Activated naive CD4-positive, alpha-beta T cell treated with anti-CD3 and anti-CD28 coated beads, Interleukin-2, amount 10 ng/mL, durations not matched to agents 7 days and 5 days (primary cell): ENCODE data around the gene DENND2D.

Experiments
- CTCF ChIA-PET: fragments of 350-600 bp; sonication (Branson Sonifier 250); formaldehyde crosslinking; loops from one replicate; lab custom pipeline; 2021; ENCODE audit warnings: antibody characterized with exemption; lab: Charles Lee
- DNase-seq: peaks from one replicate; pipeline ENCODE4 v3.0.0-alpha.2; 2020
- H3K27ac Mint-ChIP-seq: one replicate; pipeline ENCODE4 v1.8.0; 2021; ENCODE audit warnings: mild to moderate bottlenecking, moderate library complexity, mixed read lengths
- H3K27me3 Mint-ChIP-seq: one replicate; pipeline ENCODE4 v1.8.0; 2021; ENCODE audit warnings: mild to moderate bottlenecking, mixed read lengths
- H3K36me3 Mint-ChIP-seq: one replicate; pipeline ENCODE4 v1.8.0; 2021; ENCODE audit warnings: mixed read lengths
- H3K4me1 Mint-ChIP-seq: one replicate; pipeline ENCODE4 v1.8.0; 2021; ENCODE audit warnings: mixed read lengths
- H3K4me3 Mint-ChIP-seq: one replicate; pipeline ENCODE4 v1.8.0; 2021; ENCODE audit warnings: mild to moderate bottlenecking, moderate library complexity, mixed read lengths
- H3K9me3 Mint-ChIP-seq: one replicate; pipeline ENCODE4 v1.8.0; 2021; ENCODE audit warnings: mixed read lengths

DENND2D gene

DNA sequence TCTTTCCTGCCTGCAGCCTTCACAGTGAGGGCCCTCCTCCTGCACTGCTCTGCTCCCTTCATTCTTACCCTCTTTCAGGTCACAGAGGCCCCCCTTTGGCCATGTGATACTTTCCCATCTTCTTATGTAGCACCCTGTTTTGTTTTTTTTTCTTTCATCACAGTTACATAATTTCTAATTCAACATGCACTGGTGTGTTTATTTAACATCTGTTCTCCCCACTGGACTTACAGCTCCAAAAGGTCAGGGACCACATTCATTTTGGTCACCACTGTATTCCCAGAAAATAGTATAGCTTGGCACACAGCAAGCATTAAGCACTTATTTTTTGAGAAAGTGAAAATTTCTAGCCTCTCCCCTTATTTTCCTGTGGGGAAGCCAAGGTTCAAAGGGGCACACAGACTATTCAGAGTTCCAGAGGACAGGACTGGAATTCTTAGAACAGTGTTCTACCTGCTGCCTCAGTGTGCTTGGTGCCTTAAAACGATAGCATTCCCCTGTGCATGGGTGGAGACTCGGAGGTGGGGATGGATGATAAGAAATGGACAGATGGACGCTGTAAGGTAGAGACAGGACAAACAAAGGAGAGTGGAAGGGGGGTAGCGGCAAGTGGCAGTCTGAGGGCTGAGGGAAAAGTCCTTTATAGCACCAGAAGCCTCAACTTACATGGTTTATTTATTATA, 5.3 kb downstream of the DENND2D start:
- Mint-ChIP-seq H3K27ac (peak overlapping the region; percentile 89), H3K4me3 (peak overlapping the region; percentile 99), H3K36me3 (peaks cover 99% of the 10 kb centered on the region), H3K4me1 (peaks cover 79% of the 10 kb centered on the region), H3K9me3 (no peaks in the 10 kb centered on the region), H3K27me3 (no peaks in the 10 kb centered on the region)
- CTCF ChIA-PET: interaction anchor here (0.6 to 11.1 kb wide), 3 partner anchors 24 to 375 kb away, joined by 3 to 250 read pairs (median 5); no protein-coding TSS in a partner anchor
- no peak for DNase-seq

DNA sequence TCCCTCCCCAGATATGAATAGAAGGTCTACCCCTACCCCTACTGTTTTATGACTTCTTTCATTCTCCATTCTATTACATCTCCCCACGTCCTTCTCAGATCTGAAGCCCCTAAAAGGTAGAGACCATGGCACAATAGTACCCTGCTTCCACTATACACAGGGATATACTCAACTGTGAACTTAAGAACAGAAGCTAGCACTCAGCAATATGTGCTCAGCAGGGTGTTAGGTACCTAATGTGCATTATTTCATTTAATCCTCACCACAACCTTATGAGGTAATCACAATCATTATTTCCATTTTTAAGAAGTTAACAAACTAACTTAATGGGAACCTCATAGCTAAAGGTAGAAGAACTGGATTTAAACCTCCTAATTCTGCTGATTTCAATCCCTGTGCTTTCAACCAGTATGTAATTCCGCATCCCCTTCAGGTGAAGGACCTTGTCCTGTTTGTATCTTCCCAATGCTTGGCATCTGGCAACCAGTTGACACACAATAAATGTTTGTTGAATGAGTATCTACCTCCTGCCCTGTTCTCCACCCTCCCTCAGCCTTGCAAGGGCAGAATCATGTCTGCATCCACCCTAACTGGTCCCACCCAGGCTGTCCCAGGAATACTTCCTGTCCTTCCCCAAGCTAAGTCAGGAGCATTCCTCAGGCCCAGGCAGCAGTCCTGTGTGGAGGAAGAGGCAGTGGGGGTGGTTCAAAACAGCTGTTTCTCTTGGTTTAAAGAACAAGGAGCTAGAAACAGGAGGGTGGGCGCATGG, 6.5 kb downstream of the DENND2D start:
- no peak for DNase-seq
- Mint-ChIP-seq H3K27me3 (no peaks in the 10 kb centered on the region), H3K4me3 (peak overlapping the region; percentile 99), H3K4me1 (peaks cover 89% of the 10 kb centered on the region), H3K27ac (peak overlapping the region; percentile 89), H3K36me3 (peaks cover 100% of the 10 kb centered on the region), H3K9me3 (no peaks in the 10 kb centered on the region)
- CTCF ChIA-PET: interaction anchor here (11.1 kb wide), 1 partner anchor 25 kb away, joined by 250 read pairs; no protein-coding TSS in a partner anchor

DNA sequence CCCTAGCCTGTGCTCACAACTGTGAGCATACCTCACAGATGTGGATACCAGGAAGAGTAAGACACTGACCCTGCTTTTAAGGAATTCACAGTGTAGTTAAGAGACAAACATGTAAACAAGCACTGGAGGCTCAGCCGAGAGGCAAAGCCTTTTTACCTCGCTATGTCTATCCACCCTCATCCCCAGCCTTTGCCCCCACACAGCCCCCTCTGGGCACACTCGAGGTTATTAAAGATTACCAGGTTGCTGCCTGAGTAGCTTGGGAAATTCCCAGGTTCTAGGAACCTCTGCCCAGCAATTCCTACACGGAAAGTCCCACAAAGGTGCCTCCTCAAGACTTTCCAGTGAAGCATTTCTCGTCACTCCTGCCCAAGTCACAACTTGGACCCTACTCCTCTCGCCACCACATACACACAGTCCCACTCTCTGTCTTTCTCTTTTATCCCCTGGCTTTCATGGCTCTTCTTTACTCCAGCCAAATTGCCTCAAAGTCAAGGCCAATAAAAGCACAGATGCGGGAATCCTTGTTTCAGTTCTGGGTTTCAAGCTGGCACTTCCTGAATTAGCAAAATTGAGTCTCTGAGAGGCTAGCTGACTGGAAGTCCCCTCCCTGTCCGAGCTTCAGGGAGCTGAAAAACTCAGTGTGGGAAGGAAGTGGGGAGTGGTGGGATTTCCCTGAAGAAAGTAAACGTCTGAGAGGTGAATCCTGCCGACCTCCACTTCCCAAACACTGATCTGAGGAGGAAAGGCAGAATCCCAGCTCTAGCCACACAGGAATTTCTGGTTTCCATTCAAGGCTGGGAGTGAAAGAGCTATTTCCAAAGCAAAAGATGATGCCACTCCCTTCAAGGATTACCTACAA, 7.6 kb downstream of the DENND2D start:
- Mint-ChIP-seq H3K4me1 (peaks cover 99% of the 10 kb centered on the region), H3K36me3 (peaks cover 100% of the 10 kb centered on the region), H3K9me3 (no peaks in the 10 kb centered on the region), H3K4me3 (no peak overlapping the region), H3K27ac (peak overlapping the region; percentile 63), H3K27me3 (no peaks in the 10 kb centered on the region)
- CTCF ChIA-PET: interaction anchor here (11.1 kb wide), 1 partner anchor 26 kb away, joined by 250 read pairs; no protein-coding TSS in a partner anchor
- no peak for DNase-seq

DNA sequence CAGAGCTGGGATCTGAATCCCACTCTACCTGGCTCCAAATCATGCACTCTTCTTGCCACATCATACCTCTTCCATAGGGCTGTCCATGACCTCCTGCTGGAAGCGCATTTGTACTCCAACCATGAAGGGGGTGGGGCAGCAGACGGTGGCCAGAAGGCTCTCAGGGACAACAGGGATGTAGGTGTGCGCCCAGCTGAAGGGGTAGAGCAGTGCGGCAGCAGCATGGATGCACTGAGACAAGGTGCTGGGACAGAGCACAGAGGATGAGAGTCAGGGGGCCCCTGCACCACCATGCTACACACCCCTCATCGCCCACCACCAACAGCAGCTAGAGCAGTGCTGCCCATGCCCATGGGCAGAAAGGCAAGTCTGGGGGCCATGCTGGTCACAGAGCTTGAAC, 8.4 kb downstream of the DENND2D start:
- H3K27ac Mint-ChIP-seq: peak overlapping the region; percentile 62
- H3K9me3 Mint-ChIP-seq: no peaks in the 10 kb centered on the region
- H3K27me3 Mint-ChIP-seq: no peaks in the 10 kb centered on the region
- no peak overlapping the region for H3K4me3 Mint-ChIP-seq
- CTCF ChIA-PET: interaction anchor here (1.0 to 11.1 kb wide), 5 partner anchors 27 to 210 kb away, joined by 3 to 250 read pairs (median 5); no protein-coding TSS in a partner anchor
- DNase-seq: no peak
- H3K4me1 Mint-ChIP-seq: peaks cover 97% of the 10 kb centered on the region
- H3K36me3 Mint-ChIP-seq: peaks cover 100% of the 10 kb centered on the region

DNA sequence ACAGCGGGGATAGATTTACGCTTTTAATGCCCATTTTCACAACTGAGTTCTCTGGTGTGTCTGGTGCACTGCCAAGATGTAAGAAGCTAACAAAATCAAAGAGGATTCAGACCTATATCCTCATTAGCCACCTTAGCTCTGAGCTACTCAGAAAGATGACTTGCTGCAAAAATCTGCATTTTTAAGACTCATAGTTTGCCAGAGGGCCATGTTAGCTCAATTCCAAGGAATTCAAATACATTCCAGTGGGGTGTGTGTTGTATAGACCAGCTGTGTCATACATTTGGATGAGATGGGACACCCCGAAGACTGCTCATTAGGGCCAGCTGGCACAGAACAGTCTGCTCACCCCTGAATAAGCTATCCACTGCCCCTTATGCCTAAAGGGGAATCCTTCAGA, 8.9 kb downstream of the DENND2D start:
- Mint-ChIP-seq H3K4me3 (no peak overlapping the region), H3K27me3 (no peaks in the 10 kb centered on the region), H3K27ac (peak overlapping the region; percentile 62), H3K4me1 (peaks cover 97% of the 10 kb centered on the region), H3K9me3 (no peaks in the 10 kb centered on the region), H3K36me3 (peaks cover 100% of the 10 kb centered on the region)
- no peak for DNase-seq
- CTCF ChIA-PET: interaction anchor here (0.8 to 1.3 kb wide), 8 partner anchors 9 to 316 kb away, joined by 3 to 8 read pairs (median 4); partner anchors contain the start of gene DENND2D

DNA sequence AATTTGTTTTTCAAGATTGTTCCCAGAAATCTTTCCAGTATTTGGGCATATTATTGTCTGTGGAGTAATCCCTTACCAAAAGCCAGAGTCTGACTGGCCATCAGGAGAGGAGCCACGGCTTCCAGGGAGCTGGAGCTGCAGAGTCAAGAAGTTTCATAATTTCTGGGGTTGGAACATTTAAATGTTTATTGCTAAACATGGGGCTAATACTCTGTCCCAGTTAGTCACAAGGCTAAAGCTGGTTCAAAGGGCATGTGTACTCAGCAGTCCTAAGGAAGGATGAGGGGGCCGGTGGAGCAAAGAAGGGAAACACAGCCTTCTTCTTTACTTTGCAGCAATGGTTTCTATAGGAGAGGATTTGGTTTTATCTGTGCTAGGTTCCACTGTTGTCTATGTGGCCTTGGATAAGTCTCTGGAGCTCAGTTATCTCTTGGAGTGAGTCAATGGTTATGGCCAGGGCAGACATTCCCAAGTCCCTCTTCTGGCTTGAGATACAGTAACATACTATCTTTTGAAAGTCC, 9.5 kb downstream of the DENND2D start:
- CTCF ChIA-PET: interaction anchor here (0.8 to 1.3 kb wide), 8 partner anchors 10 to 317 kb away, joined by 3 to 8 read pairs (median 4); partner anchors contain the start of gene DENND2D
- Mint-ChIP-seq H3K36me3 (peaks cover 100% of the 10 kb centered on the region), H3K9me3 (no peaks in the 10 kb centered on the region), H3K4me1 (peaks cover 94% of the 10 kb centered on the region), H3K27me3 (no peaks in the 10 kb centered on the region), H3K27ac (peak overlapping the region; percentile 5), H3K4me3 (no peak overlapping the region)
- no peak for DNase-seq

DNA sequence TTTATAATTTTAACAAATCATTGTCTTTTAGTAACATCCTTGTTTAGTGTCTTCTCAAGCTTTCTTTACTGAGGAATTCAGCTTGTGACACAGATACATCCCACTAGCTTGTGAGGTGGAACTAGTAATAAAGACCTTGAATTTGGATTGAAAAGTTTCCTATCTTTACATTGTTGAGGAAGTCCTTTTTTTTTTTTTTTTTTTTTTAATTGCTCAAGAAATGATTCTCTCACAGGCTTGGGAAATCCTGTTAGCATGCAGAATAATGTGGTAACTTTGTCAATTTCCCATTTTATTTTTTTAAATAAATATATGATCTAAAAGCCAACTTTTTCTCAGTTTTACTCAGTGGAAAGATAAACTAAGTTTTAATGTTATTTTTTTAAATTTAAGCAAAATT, 15.8 kb downstream of the DENND2D start:
- peaks cover 54% of the 10 kb centered on the region for H3K4me1 Mint-ChIP-seq

DNA sequence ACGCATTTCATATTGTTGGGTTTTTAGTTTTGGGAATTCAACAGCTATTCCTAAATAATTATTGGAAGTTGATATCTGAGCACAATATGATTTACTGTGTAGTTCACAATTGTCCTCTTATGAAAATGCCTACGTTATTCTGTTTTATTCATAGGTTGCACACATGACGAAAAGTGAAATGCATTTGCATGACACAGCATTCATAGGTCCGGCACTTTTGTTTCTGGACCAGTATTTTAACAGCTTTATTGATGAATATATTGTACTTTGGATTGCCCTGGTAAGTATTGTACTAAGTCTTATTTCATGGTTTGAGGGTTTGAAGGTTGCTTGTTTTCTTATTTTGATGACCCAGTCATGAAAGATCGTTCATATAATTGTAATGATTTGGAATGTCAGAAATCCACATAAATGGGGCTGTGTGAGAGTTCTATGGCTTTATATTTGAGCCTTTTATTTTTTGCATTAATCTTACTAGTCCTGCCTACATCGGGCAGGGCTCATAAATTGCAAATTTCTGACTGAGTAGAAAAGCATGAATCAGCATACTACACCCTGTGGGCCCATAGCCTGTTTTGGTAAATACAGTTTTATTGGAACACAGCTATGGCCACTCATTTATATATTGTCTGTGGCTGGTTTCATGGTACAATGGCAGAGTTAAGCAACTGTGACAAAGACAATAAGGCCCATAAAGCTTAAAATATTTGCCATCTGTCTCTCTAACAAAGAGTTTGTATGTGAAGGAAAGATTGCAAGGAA, 17.0 kb downstream of the DENND2D start:
- peak overlapping the region; percentile 38 for H3K27ac Mint-ChIP-seq
- peaks cover 80% of the 10 kb centered on the region for H3K36me3 Mint-ChIP-seq
- no peaks in the 10 kb centered on the region for H3K27me3 Mint-ChIP-seq
- DNase-seq: no peak
- CTCF ChIA-PET: interaction anchor here (0.9 kb wide), 1 partner anchor 13 kb away, joined by 3 read pairs; no protein-coding TSS in a partner anchor
- H3K4me3 Mint-ChIP-seq: no peak overlapping the region
- H3K9me3 Mint-ChIP-seq: no peaks in the 10 kb centered on the region
- H3K4me1 Mint-ChIP-seq: peaks cover 42% of the 10 kb centered on the region

More for the DNA sequence above, 15.8 kb downstream of the DENND2D start:
- CTCF ChIA-PET: interaction anchor here (0.9 kb wide), 1 partner anchor 36 kb away, joined by 4 read pairs; no protein-coding TSS in a partner anchor
- DNase-seq: no peak
- H3K36me3 Mint-ChIP-seq: peaks cover 85% of the 10 kb centered on the region
- H3K27me3 Mint-ChIP-seq: no peaks in the 10 kb centered on the region
- H3K4me3 Mint-ChIP-seq: no peak overlapping the region
- no peak overlapping the region for H3K27ac Mint-ChIP-seq
- no peaks in the 10 kb centered on the region for H3K9me3 Mint-ChIP-seq

DNA sequence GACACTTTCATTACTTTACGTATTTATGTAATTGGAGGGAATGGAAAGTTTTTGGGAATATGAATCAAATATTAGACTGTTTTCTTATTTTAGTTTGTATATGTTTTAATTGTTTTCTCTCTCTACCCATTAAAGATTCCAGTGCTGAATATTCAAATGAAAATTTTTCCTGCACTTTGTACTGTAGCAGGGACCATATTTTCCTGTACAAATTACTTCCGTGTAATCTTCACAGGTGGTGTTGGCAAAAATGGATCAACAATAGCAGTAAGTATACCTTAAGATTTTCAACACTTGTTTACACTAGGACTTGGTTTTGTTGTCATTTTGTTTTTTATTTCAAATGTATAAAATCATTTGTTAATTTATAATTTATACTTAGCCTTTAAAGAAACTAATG, 18.4 kb downstream of the DENND2D start:
- Mint-ChIP-seq H3K4me1 (peaks cover 30% of the 10 kb centered on the region), H3K36me3 (peaks cover 71% of the 10 kb centered on the region), H3K27me3 (no peaks in the 10 kb centered on the region), H3K4me3 (no peak overlapping the region), H3K27ac (peak overlapping the region; percentile 16), H3K9me3 (no peaks in the 10 kb centered on the region)
- CTCF ChIA-PET: no interaction called here
- DNase-seq: no peak

DNA sequence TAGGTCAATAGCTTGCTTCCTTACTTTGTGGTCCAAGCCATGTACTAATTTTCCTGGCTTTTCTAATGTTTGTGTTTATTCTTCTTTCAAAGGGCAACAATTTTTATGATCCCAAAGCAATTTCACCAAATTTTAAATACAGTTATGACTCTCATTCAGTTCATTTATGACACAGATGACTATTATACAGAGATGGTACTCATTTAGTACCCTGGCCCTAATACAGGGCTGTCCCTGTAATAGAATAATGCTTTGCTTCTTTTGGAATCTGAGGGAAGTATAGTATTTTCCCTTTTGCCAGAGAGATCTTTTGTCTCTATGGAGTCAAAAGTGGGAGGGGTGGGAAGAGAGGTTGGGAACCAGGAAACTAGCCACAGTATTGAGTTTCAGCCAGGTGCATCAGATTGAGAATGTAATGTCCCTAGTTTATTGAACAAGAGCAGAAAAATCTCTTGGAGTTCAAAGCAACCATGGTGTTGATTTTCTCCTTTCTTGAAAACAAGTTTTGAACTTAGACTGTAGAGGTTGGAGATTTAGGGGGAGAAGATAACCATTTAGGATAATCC, 20.4 kb downstream of the DENND2D start:
- H3K4me1 Mint-ChIP-seq: peaks cover 16% of the 10 kb centered on the region

DNA sequence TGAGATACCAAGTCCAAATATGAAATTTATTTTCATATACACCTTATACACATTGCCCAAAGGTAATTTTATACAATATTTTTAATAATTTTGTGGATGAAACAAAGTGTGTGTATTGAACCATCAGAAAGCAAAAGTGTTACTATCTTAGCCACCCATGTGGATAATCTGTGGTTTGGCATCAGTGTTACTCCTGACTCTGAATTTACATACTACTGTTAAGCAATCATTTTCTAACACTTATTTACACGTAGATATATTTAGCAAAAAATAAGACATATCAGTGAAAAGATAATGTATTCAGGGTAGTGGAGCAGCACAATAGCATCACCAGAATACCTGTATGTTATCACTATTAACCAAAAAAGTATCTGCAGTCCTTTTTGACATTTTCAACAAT, 23.8 kb downstream of the DENND2D start:
- no peak overlapping the region for H3K27ac Mint-ChIP-seq
- H3K4me1 Mint-ChIP-seq: peaks cover 10% of the 10 kb centered on the region

More for the DNA sequence above, 20.4 kb downstream of the DENND2D start:
- no peak overlapping the region for H3K27ac Mint-ChIP-seq
- no peaks in the 10 kb centered on the region for H3K9me3 Mint-ChIP-seq
- H3K4me3 Mint-ChIP-seq: no peak overlapping the region
- H3K36me3 Mint-ChIP-seq: peaks cover 63% of the 10 kb centered on the region
- no peaks in the 10 kb centered on the region for H3K27me3 Mint-ChIP-seq
- CTCF ChIA-PET: interaction anchor here (0.8 to 1.1 kb wide), 3 partner anchors 9 to 131 kb away, joined by 3 read pairs; no protein-coding TSS in a partner anchor
- no peak for DNase-seq

DNA sequence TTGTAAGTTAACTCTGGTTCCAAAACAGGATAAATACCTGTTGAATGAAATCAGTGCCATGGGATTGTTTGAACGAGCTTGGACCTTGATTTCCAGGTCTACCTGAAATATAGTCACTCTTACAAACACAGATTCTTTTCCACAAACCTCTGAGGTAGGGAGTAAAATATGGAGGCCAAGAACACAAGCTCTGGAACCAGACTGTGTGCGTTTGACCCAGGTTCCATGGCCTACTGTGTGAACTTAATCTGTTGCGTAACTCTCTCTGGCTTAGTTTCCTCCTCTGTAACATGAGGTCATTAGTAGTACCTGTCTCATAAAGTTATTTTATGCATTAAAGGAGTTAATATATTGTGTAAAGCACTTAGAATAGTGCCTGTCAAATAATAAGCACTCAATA, 25.1 kb downstream of the DENND2D start:
- Mint-ChIP-seq H3K4me1 (peaks cover 8% of the 10 kb centered on the region), H3K27me3 (no peaks in the 10 kb centered on the region), H3K27ac (no peak overlapping the region), H3K9me3 (no peaks in the 10 kb centered on the region), H3K36me3 (peaks cover 52% of the 10 kb centered on the region), H3K4me3 (no peak overlapping the region)
- no peak for DNase-seq
- CTCF ChIA-PET: no interaction called here

More for the DNA sequence above, 23.8 kb downstream of the DENND2D start:
- Mint-ChIP-seq H3K9me3 (no peaks in the 10 kb centered on the region), H3K4me3 (no peak overlapping the region), H3K36me3 (peaks cover 54% of the 10 kb centered on the region), H3K27me3 (no peaks in the 10 kb centered on the region)
- no peak for DNase-seq
- CTCF ChIA-PET: no interaction called here
